Activated CD4-positive, CD25-positive, alpha-beta regulatory T cell treated with anti-CD3 and anti-CD28 coated beads, Interleukin-2, amount 50 U/mL, for 16 hours (primary cell): ENCODE data around the gene RAP1A.
"Not testable (repeated sequence)": the region's sequence is repeated elsewhere in the genome, so short reads cannot be mapped to it uniquely, and the experiment has no call there.

Experiments used
- DNase-seq: peaks from one replicate; pipeline ENCODE4 v3.0.0-alpha.2; 2020; ENCODE audit warnings: low read depth, low spot score

RAP1A gene

DNA sequence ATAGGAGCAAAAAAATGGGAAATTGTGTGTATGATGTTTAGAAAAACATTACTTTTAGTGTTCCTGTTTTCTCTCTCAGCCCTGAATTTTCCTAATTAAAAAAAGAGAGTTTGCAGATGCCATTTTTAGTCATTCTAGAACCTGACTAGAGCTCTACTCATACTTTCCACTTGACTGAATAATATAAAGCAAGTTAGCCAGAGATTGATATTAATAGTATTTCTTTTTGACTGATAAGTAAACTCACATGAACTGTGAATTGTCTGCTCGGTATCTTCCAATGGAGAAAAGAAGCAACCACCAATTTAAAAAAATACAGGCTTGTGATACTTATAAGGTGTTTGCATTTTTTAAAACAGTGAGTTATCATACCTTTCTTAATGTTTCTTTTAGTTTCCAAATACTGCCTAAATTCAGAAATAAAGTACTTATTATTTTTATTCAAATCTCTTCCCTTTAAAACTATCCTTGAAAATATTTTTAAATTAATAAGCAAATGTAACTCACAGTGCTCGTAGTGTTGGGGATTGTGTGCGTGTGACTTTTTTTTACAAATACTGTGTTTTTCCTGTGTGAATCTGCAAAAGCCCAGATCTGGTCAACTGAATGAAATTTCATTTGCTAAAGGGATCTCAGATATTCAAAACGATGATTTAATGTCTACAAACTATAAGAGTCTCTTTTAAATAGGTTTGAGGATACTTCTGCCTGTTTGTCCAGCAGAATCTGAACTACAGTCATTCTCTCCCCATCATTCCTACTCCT lies 9.8 kb downstream of the RAP1A start:
- no peak for DNase-seq

DNA sequence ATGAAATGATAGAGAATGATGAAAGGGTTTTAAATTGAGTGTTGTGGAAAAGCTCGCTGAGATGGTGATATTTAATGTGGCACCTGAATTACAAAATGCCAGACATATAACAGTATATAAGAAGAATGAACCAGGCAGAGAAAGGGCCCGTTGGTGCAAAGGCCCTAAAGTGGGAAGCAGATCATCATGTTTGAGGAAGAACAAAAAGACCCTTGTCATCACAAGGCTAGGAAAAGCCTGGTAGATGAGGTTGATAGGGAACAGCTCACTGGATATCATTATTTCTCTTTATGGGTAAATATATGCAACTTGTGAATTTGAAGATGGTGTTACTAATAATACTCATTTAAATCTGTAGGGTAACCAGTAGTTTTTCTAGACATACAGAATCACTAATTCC lies 11.0 kb downstream of the RAP1A start:
- DNase-seq, result no peak

DNA sequence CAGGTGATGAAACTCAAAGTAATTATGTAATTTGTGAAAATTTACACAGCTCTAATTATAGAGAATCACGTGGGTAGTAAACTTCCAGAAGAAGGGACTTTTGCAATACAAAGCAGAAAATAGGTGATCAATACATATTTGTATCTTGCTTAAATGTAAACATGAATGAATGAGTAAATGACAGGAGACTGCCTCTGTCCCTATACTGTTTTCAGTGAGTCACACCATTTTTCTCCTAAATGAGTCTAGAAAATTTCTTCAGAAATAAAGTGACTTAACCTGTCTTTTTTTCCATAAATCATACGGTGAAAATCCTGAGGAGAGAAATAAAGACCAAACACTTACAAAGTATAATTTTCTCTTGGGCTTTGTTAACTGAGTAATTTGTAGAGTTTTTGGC lies 11.9 kb downstream of the RAP1A start:
- DNase-seq, result no peak

DNA sequence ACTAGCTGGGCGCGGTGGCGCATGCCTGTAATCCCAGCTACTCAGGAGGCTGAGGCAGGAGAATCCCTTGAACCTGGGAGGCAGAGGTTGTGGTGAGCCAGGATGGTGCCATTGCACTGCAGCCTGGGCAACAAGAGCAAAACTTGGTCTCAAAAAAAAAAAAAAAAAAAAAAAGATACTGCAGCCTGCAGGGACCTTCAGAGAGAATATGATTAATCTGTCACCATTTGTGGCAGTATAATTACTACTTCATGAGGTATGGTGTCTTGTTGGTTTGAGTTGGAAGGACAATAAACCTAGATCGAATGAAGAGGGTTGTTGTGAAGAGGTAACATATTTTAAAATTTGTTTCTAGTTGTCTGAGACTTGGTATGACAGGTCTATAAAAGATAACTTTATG lies 13.2 kb downstream of the RAP1A start:
- not testable (repeated sequence) for DNase-seq

DNA sequence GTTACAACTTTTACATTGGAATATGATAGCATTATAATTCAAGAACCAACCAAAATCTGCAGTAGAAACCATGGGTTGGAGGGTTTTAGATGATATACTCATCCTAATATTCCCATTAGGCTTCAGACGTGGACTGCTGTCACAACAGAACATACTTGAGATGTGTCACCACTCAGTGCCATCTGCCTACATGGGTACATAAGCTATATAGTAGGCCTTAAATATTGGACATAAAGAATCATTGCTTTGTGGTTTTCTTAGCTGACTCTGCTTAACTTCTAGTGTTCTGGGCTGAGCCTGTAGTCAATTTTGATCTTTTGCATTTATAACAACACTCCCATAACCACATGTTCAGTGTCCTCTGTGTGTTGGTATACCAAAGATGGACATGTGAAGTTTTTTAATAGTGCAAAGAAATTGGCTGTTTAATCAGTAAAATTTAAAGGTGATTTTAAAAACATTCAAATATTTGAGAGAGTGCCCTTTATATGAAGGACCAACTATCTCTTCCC lies 14.2 kb downstream of the RAP1A start:
- no peak for DNase-seq

DNA sequence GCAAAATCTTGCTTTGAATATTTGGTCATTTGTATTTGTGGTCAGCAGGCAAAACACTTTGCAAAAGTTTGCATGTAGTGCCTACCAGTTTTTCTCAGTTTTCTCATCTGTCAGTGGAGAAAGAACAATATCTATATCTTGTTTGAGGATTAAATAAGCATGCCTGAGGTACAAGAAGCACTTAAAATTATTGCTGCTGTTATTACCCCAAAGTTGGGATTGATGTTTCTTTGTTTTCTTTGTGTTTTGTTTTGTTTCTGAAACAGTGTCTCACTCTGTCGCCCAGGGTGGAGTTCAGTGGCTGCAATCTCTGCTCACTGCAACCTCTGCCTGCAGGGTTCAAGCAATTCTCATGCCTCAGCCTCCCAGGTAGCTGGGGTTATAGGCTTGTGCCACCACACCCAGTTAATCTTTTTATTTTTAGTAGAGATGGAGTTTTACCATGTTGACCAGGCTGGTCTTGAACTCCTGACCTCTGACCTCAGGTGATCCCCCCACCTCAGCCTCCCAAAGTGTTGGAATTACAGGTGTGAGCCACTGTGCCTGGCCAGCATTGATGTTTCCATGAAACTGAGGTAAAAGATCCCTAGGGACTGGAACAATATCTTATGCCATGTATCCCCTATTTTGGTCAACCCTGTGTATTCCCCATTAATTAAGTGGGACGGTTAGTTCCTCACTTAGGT lies 15.9 kb downstream of the RAP1A start:
- DNase-seq, result no peak

DNA sequence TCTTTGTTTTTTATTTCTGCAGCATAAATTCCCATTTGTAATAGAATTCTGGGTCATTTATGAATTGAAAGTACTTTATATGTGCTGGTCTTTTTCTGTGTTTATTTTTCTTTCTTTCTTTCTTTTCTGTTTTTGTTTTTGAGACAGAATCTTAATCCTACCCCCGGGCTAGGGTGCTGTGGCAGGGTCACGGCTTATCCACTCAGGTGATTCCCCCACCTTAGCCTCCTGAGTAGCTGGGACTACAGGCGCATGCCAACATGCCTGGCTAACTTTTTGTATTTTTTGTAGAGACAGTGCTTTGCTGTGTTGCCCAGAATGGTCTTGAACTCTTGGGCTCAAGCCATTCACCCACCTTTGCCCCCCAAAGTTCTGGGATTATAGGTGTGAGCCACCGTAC lies 18.7 kb downstream of the RAP1A start:
- DNase-seq, result no peak

DNA sequence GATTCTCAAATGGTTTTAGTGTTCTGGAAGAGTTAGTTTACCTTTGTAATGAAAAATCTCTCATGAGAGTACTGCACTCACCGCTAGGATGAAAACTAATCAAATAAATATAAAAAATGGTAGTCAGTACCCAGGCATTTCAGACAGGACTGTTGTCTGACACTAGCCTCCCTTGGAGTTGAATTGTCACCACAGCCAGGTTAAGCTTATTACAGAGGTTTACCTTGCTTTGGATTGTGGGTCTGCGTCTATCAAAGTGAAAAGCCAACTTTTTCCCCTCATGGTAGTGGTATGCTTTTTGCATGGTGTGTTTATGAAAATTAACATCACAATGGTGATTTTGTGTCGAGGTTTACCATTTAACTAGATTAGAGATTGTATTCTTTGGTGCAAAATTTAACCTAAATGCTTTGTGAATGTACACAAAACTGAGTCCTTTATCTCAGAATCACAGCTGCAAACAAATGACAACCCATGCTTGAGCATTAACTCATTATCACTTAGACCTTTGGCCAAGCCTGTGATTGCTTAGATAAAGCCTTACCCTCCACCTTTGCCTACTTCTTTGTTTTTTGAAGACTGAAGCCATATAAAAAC lies 20.1 kb downstream of the RAP1A start:
- DNase-seq, result no peak

DNA sequence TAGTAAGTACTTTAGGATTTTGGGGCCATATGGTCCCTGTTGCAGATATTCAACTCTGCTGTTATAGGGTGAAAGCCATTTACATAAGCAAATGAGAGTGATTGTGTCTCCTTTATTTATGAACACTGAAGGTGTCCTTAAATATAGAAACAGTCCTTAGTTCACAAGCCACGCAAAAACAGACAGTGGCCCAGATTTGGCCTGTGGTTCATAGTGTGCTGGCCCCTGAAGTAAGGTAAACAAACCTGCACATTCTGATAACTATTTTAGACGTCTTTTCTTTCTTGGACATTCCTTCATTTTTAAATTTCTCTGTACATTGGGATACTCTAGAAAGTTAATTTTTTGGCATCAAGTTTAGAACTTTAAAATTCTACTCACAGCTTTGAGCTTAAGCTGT lies 23.5 kb downstream of the RAP1A start:
- DNase-seq, result no peak

DNA sequence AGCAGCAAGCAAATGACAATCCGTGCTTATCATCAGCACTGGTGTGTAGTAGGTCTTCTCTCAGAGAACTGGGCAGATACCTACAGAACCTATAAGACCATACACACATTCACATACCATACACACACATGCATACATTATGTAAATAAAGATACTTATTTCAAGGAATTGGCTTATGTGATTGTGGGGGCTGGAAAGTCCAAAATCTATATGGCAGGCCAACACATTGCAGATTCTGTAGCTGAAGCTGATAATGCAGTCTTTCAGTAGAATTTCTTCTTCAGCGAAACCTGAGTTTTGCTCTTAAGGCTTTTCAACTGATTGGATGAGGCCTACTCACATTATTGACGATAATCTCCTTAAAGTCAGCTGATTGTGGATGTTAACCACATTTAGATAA lies 24.1 kb downstream of the RAP1A start:
- DNase-seq, result no peak

DNA sequence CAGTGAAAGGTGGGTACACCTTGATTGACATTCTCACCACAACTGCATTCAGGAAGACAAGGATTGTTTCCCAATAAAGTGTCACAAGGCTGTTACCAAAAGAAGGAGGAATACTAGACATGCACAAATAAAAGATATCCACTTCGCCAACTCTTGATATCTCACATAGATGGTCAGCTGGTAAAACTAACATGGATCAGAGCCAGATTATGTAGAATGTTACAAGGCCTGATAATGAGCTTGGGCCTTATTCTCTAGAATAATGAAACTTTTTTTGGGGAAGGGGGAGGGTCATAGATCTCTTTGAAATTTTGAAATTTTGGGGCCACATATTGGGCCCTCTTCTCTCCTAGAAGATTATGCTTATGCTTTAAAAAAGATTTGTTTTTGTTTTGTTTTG lies 24.9 kb downstream of the RAP1A start:
- no peak for DNase-seq

DNA sequence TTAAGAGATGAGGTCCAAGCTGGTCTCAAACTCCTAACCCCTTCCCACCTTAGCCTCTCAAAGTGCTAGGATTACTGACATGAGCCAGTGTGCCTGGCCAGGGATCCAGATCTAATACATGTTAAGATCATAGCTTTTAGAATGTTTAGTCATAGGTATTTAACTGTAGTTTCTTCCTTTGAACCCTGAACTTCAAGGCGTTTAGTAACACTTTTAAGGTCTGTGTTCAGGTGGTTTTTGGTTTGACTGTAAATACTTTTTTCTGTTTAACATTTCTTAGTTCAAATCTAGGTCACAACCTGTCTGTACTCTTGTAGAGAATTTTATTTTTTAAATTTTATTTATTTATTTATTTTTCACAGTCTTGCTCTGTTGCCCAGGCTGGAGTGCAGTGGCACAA lies 28.1 kb downstream of the RAP1A start:
- DNase-seq, result no peak

DNA sequence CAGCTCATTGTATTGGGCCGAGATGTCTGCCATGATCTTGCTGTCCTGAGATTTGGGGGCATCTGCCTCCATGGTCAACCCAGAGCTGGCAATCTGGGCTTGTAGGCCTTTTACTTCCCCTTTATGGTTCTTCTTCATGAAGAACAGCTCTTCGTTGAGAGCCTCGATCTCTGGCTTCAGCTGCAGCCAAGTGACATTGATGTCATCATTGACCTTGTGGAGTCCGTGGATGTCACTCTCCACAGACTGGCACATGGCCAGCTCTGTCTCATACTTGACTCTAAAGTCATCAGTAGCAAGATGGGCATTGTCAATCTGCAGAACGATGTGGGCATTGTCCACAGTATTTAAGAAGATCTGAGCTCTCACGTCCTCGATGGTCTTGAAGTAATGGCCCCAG lies 29.2 kb downstream of the RAP1A start:
- DNase-seq, result no peak

DNA sequence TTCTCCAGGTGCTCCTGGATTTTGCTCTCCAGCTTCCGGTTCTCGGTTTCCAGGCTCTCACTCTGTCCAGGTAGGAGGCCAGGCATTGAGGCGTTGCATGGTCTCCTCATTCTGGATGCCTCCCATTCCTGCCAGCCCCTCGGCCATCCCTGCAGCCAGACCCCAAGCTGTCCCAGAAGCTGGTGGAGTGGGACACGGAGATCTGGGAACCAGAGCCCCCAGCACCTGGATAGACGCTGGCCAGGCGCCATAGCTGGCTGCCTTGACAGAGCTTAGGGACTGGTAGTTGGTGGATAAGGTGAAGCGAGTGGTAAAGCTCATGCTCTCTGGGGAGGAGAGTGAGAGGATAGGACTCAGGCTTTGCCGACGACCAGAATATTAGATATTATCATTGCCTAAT lies 29.6 kb downstream of the RAP1A start:
- DNase-seq, result no peak

DNA sequence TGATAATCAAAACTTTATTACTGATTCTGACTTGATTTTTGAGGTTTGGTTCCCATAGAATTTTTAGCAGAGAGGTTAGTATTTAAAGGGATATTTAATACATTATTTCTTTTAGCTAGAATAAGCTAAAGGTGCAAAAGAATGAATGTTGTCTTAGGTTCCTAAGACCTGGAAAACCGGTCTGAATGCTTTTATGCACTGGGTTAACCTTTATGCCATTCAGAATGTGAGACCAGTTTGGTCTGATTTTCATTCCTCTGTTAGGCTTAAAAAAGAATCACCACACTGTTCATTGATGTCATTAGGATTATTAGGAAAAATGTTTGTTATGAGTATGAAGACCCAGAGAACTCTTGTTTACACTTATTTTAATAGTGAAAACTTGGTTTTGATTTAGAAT lies 30.1 kb downstream of the RAP1A start:
- no peak for DNase-seq

DNA sequence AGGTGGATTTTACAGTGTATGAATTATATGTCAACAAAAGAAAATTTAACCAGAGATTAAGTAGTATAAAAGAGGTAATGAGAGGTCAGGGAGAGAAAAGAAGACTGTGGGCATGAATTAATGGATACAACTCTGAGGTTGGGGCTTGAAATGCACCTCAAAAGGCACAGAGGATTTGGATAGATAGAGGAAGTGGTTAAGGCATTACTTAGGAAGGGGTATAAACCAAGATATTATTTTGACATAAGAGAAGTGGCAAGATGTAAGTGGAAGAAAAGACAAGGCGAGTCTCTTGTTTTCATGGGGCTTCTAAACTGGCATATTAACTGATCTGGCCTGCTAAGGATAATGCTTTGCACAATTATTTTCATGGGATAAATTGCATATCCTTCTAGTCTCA lies 34.1 kb downstream of the RAP1A start:
- no peak for DNase-seq

DNA sequence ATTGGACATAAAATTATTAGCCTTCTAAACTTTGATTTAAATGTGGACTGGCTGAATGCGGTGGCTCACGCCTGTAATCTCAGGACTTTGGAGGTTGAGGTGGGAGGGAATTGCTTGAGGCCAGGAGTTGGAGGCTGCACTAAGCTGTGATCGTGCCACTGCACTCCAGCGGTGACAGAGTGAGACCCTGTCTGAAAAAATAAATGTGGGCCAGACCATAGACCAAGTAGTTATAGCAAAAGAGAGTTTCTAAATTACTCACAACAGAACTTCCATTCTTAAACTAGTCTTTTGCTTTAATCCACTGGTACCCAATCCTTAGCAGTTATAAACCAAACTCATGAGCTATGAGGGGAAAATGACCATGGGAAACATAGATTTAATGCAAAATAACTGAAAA lies 35.2 kb downstream of the RAP1A start:
- DNase-seq, result no peak

DNA sequence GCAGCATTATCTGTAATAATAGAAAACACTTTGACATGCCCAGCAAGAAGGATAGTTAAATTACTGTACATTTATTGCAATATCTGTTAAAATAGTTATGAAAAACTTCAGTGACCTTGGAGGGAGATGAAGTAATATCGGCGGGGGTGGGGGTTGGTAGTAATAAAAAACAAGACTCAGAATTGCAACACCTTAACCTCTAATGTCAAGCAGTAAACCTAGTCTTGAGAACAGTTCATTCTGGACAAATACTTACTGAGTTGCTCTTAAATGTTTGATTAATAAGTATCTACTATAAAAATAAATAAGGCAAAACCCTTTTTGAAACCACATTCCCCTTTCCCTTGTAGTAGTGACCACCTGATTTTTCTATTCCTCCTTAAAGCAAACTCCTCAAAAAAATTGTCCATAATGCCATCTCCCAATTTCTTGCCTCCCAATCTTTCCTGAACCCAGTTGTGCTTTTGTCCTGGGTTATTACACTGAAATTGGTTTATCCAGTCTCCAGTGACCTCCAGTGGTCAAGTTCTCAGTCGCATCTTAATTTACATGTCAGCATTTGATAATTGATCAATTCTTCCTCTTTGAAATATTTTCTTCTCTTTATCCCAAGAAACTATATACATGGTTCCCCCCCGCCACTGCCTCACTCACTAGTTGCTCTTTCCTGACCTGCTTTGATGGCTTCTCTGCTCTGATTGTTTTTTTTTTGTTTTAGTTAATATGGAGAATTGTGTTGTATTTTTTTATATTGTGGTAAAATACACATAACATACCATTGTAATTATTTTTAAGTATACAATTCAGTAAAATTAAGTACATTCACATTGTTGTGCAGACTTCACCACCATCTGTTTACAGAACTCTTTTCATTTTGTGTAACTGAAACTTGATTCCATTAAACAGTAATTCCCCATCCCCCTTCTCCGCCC lies 36.8 kb downstream of the RAP1A start:
- DNase-seq, result no peak

DNA sequence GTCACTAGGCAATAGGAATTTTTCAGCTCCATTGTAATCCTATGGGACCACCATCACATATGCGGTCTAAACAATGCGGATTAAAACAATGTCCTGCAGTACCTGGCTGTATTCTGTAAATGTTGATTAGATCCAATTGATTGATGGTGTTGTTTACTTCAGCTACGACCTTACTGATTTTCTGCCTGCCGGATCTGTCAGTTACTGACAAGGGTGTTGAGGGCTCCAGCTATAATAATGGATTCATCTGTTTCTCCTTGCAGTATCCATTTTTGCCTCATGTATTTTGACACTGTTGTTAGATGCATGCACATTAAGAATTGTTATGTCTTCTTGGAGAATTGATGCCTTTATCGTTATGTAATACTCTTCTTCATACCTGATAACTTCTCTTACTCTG lies 39.0 kb downstream of the RAP1A start:
- DNase-seq, result no peak

DNA sequence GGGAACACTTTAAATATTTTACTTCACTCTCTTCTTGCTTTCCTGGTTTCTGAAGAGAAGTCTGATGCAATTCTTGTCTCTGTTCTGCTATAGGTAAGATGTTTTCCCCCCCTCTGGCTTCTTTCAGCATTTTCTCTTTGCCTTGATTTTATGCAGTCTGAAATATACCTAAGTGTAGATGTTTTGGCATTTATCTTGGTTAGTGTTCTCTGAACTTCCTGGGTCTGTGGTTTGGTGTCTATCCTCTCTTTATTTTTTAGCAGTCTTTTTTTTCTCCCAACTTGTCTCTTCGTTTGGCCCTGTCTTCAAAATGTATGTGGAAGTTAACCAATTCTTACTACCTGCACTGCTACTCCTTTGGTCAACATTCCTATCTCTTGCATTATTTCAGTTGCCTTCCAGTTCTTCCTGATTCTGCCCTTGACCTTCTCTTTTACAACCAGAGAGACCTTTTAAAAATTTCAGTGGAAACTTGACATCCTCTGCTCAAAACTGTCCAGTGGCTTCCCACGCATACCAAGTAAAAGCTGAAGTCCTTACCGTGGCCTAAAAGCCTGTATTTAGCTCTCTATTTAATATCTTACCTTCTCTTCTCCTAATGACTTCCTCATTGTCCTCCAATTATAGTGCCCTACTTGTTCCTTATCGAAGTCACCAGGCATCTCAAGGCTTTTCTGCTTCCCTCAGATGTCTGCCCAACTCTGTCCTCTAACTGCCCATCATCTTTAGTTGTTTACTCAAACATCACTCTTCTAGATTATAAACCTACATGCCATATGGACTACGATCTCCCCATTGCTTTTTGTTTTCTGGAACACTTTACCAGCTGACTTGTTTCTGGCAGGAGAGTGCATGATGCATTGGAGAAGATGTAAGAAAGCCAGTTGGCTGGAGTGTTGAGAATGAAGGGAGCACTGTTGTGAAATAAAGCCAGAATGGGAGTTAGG lies 40.9 kb downstream of the RAP1A start:
- DNase-seq, result no peak

DNA sequence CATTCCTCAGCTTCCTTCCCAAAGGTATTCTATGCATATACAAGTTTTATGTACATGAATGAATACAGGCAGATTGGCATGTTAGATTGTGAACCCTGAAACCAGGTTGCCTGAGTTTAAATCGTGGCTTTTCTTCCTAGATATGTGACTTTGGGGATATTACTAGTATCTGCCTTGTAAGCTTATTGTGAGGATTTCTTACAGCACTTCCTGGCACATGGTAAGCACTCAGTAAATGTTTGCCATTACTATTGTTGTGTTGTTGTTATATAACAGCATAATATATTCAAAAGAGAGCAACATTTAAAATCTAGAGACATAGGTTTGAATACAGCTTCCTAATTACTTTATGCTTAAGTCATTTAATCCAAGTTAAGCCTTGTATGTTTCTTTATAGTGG lies 45.1 kb downstream of the RAP1A start:
- DNase-seq, result no peak
